ENCODE measurements around the gene TNNI2.
"Not testable (repeated sequence)": the region's sequence is repeated elsewhere in the genome, so short reads cannot be mapped to it uniquely, and the experiment has no call there.

TNNI2 gene

GRCh38 chr11:1810761-1811160 is 28.0 kb upstream of the TNNI2 start:
- no peaks in the 10 kb centered on the region for H3K79me2 ChIP-seq (ENCODE audit: low read length)
- no peak for DNase-seq
- no peak overlapping the region for H2AFZ ChIP-seq (ENCODE audit: low read length)
- no peaks in the 10 kb centered on the region for H3K4me1 ChIP-seq (ENCODE audit: low read length)
- H3K4me2 ChIP-seq (ENCODE audit: low read depth, low read length): no peak overlapping the region
- TF ChIP-seq EZH2 (optimal IDR thresholded peaks at IDR 0.05; ENCODE audit: low read depth, low read length) (no peak), CTCF (IDR thresholded peaks at IDR 0.05; ENCODE audit: low read length) (no peak), EZH2phosphoT487 (IDR thresholded peaks at IDR 0.05; ENCODE audit: low read length) (no peak)
- no peaks in the 10 kb centered on the region for H3K9me3 ChIP-seq (replicated peaks; ENCODE audit: insufficient read depth, low read length)
- H3K27ac ChIP-seq (ENCODE audit: low read length): no peak overlapping the region
- H3K27me3 ChIP-seq (replicated peaks; ENCODE audit: insufficient read depth, low read length): peaks cover 99% of the 10 kb centered on the region
- H3K36me3 ChIP-seq (replicated peaks; ENCODE audit: insufficient read depth, low read length): no peaks in the 10 kb centered on the region
- no peaks in the 10 kb centered on the region for H3K9me2 ChIP-seq (replicated peaks; ENCODE audit: insufficient read depth, low read length)
- H3K4me3 ChIP-seq (ENCODE audit: low read length): no peak overlapping the region
- H3F3A ChIP-seq (ENCODE audit: insufficient read depth, low read length): no peaks in the 10 kb centered on the region
- H3K9ac ChIP-seq (ENCODE audit: low read length): no peak overlapping the region
- H4K20me1 ChIP-seq (ENCODE audit: insufficient read depth, low read length): no peaks in the 10 kb centered on the region

- no peaks in the 10 kb centered on the region for H3K79me2 ChIP-seq (ENCODE audit: low read length)
- TF ChIP-seq CTCF (IDR thresholded peaks at IDR 0.05; ENCODE audit: low read length) (no peak), EZH2phosphoT487 (IDR thresholded peaks at IDR 0.05; ENCODE audit: low read length) (no peak), EZH2 (optimal IDR thresholded peaks at IDR 0.05; ENCODE audit: low read depth, low read length) (no peak)
- H3K4me1 ChIP-seq (ENCODE audit: low read length): no peaks in the 10 kb centered on the region
- H3K27me3 ChIP-seq (replicated peaks; ENCODE audit: insufficient read depth, low read length): peaks cover 99% of the 10 kb centered on the region
- H3K4me3 ChIP-seq (ENCODE audit: low read length): no peak overlapping the region
- H4K20me1 ChIP-seq (ENCODE audit: insufficient read depth, low read length): no peaks in the 10 kb centered on the region
- DNase-seq: no peak
- no peak overlapping the region for H3K27ac ChIP-seq (ENCODE audit: low read length)
- no peaks in the 10 kb centered on the region for H3K36me3 ChIP-seq (replicated peaks; ENCODE audit: insufficient read depth, low read length)
- no peaks in the 10 kb centered on the region for H3K9me3 ChIP-seq (replicated peaks; ENCODE audit: insufficient read depth, low read length)
- H3K9ac ChIP-seq (ENCODE audit: low read length): no peak overlapping the region
- no peak overlapping the region for H3K4me2 ChIP-seq (ENCODE audit: low read depth, low read length)
- no peak overlapping the region for H2AFZ ChIP-seq (ENCODE audit: low read length)
- no peaks in the 10 kb centered on the region for H3F3A ChIP-seq (ENCODE audit: insufficient read depth, low read length)
- H3K9me2 ChIP-seq (replicated peaks; ENCODE audit: insufficient read depth, low read length): no peaks in the 10 kb centered on the region
Measured at GRCh38 chr11:1812274-1812673, 26.5 kb upstream of the TNNI2 start.

- H3K79me2 ChIP-seq (ENCODE audit: low read length): no peaks in the 10 kb centered on the region
- H3K27me3 ChIP-seq (replicated peaks; ENCODE audit: insufficient read depth, low read length): peaks cover 99% of the 10 kb centered on the region
- no peak overlapping the region for H3K4me3 ChIP-seq (ENCODE audit: low read length)
- no peaks in the 10 kb centered on the region for H4K20me1 ChIP-seq (ENCODE audit: insufficient read depth, low read length)
- no peaks in the 10 kb centered on the region for H3K9me2 ChIP-seq (replicated peaks; ENCODE audit: insufficient read depth, low read length)
- H2AFZ ChIP-seq (ENCODE audit: low read length): no peak overlapping the region
- no peak overlapping the region for H3K9ac ChIP-seq (ENCODE audit: low read length)
- no peak overlapping the region for H3K27ac ChIP-seq (ENCODE audit: low read length)
- no peaks in the 10 kb centered on the region for H3K36me3 ChIP-seq (replicated peaks; ENCODE audit: insufficient read depth, low read length)
- H3K4me1 ChIP-seq (ENCODE audit: low read length): no peaks in the 10 kb centered on the region
- no peaks in the 10 kb centered on the region for H3K9me3 ChIP-seq (replicated peaks; ENCODE audit: insufficient read depth, low read length)
- no peak for TF ChIP-seq CTCF (IDR thresholded peaks at IDR 0.05; ENCODE audit: low read length)
- no peak for TF ChIP-seq EZH2 (optimal IDR thresholded peaks at IDR 0.05; ENCODE audit: low read depth, low read length)
- no peak for TF ChIP-seq EZH2phosphoT487 (IDR thresholded peaks at IDR 0.05; ENCODE audit: low read length)
- no peaks in the 10 kb centered on the region for H3F3A ChIP-seq (ENCODE audit: insufficient read depth, low read length)
- H3K4me2 ChIP-seq (ENCODE audit: low read depth, low read length): no peak overlapping the region
- DNase-seq: no peak
Measured at GRCh38 chr11:1812801-1813200, 26.0 kb upstream of the TNNI2 start.

GRCh38 chr11:1813356-1813755 is 25.4 kb upstream of the TNNI2 start:
- not testable (repeated sequence) for H3K4me3 ChIP-seq (ENCODE audit: low read length); H3K4me2 ChIP-seq (ENCODE audit: low read depth, low read length); DNase-seq; H3K36me3 ChIP-seq (replicated peaks; ENCODE audit: insufficient read depth, low read length); H3K27ac ChIP-seq (ENCODE audit: low read length); H3K4me1 ChIP-seq (ENCODE audit: low read length); H3K9ac ChIP-seq (ENCODE audit: low read length); H3K79me2 ChIP-seq (ENCODE audit: low read length); H3K9me3 ChIP-seq (replicated peaks; ENCODE audit: insufficient read depth, low read length); H4K20me1 ChIP-seq (ENCODE audit: insufficient read depth, low read length); H2AFZ ChIP-seq (ENCODE audit: low read length); H3K9me2 ChIP-seq (replicated peaks; ENCODE audit: insufficient read depth, low read length); H3F3A ChIP-seq (ENCODE audit: insufficient read depth, low read length)
- H3K27me3 ChIP-seq (replicated peaks; ENCODE audit: insufficient read depth, low read length): peaks cover 99% of the 10 kb centered on the region
